AG09309 (cell line): Measurements from ENCODE around the gene AP1AR.

ENCODE experiments used
- DNase-seq: peaks from one replicate; pipeline ENCODE4 v3.0.0-alpha.2; 2010; ENCODE audit warnings: low read depth
- H3K4me3 ChIP-seq: 2 replicates; pipeline ENCODE4 v1.5.1; 2011; ENCODE audit warnings: mild to moderate bottlenecking, low read depth, low read length, moderate library complexity; ENCODE audit not compliant: control insufficient read depth
- CTCF ChIP-seq: IDR thresholded peaks from 2 replicates; pipeline ENCODE4 v1.5.1; 2011; ENCODE audit warnings: mild to moderate bottlenecking, low read depth, low read length, inconsistent platforms; ENCODE audit not compliant: insufficient read depth, control insufficient read depth; ENCODE audit errors: missing control alignments

Gene AP1AR

DNA sequence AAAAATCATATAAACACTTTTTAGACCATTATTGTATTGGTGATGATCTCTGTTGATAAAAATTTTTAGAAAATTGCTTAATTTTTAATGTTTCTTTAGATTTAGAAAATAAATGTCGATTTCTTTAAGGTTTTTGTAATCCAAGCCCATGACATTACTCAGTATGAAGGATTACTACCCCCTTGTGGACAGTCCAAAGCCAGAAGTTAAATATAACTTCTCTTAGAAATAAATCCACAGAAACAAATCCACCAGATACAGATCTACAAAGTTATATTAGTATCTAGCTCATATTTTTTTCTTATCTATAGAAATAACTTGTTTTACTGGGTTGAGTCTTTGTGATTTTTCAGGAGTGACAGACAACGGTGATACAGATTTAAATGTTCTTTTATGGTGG is 35.2 kb downstream of the AP1AR start:
- TF ChIP-seq CTCF = peak; percentile 45
- DNase-seq = no peak
- H3K4me3 ChIP-seq = no peak overlapping the region

DNA sequence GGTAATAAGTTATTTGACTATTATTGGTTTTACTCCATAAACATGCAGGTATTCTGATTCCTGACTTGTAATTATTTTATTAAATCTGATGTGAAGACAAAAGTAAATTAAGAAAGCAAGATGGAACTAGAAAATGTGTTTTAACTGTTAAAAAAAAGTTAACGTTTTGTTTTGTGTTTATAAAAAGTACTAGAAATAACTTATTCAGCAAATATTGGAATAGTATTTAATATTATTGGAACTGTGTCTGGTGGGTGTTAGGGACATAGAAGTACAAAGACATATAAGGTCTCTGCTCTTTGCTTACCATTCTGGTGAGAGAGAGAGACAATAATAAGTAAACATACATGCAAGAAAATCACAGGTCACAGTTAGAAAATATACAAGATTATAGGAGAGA is 38.5 kb downstream of the AP1AR start:
- no peak overlapping the region for H3K4me3 ChIP-seq
- no peak for TF ChIP-seq CTCF
- no peak for DNase-seq

- DNase-seq = peak; percentile 63
- no peak overlapping the region for H3K4me3 ChIP-seq
- no peak for TF ChIP-seq CTCF
Measured at GRCh38 chr4:112270640-112271421, 39.2 kb downstream of the AP1AR start.

DNA sequence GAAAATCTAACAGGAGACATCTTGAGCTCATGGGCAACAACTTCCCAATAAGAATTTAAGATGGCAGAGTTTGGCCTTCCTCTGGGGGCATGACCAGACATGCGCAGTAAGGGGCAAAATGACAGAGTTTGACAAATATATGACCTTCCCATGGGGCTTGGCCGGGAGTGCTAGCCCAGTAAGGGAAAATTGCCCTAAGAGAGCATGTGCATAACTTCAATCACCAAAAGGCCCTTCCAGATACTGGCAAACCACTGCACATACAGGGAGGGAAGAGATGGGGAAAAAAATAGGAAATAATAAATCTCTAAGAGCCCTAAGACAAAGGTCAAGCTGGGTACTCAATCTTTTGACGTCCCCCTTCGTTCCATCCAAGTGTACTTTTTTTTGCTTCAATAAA is 40.7 kb downstream of the AP1AR start:
- TF ChIP-seq CTCF = no peak
- H3K4me3 ChIP-seq = no peak overlapping the region
- no peak for DNase-seq

DNA sequence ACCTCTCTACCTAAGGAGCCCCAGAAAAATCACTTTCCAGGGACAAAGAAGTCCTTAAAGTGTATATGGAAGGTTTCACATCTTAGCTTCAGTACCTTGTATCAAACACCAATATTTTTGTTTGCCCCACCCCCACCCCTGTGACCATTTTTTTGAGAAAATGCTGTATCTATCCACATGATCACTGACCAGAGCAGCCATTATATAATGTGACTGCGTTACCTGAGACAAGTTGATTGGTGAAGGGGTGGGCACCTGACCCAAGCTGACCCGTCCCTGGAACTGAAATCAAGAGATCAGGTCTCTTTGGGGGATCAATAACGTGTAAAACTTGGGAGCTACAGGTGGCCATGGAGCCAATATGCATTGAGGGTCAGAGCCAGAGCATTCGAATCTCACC is 43.4 kb downstream of the AP1AR start:
- TF ChIP-seq CTCF = no peak
- no peak for DNase-seq
- H3K4me3 ChIP-seq = no peak overlapping the region

- no peak for DNase-seq
- H3K4me3 ChIP-seq = no peak overlapping the region
- no peak for TF ChIP-seq CTCF
Measured at GRCh38 chr4:112276113-112276512, 44.5 kb downstream of the AP1AR start.

DNA sequence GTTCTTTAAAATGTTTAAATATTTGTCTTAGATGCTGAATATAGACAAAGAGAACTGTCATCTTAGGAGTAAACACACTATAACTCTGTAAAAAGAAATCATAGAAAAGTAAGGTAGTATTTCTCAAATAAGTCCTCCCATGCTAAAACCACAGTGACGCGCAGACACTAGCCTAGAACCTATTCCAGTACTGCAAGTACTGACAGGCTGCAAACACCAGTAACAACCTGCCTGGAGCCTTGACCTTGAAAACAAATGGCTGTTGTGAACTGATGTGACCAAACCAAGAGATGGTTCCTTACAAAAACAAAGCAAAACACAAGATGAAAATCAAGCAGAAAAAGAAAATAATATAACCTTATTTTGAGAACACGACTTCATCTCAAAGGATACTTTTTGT is 45.6 kb downstream of the AP1AR start:
- H3K4me3 ChIP-seq = no peak overlapping the region
- TF ChIP-seq CTCF = no peak
- no peak for DNase-seq
